Measurements from ENCODE around the gene CASTOR1.

CASTOR1 gene

GRCh38 chr22:30239488-30240405 is 49.6 kb downstream of the CASTOR1 start:
- no peak for TF ChIP-seq CTCF (IDR thresholded peaks at IDR 0.05; ENCODE audit: borderline replicate concordance, control extremely low read depth, extremely low read depth, insufficient read depth, missing control alignments)
- no peak for DNase-seq (ENCODE audit: low spot score)
- in situ Hi-C loops (cut with MboI; ENCODE audit: low sequenced_read_pairs, unreplicated experiment), result no loop called here

GRCh38 chr22:30238661-30239487 is 50.4 kb downstream of the CASTOR1 start:
- no peak for DNase-seq (ENCODE audit: low spot score)
- in situ Hi-C loops (cut with MboI; ENCODE audit: low sequenced_read_pairs, unreplicated experiment), result no loop called here
- TF ChIP-seq CTCF (IDR thresholded peaks at IDR 0.05; ENCODE audit: borderline replicate concordance, control extremely low read depth, extremely low read depth, insufficient read depth, missing control alignments), result no peak

GRCh38 chr22:30238136-30238535 is 51.2 kb downstream of the CASTOR1 start:
- in situ Hi-C loops (cut with MboI; ENCODE audit: low sequenced_read_pairs, unreplicated experiment), result no loop called here
- no peak for TF ChIP-seq CTCF (IDR thresholded peaks at IDR 0.05; ENCODE audit: borderline replicate concordance, control extremely low read depth, extremely low read depth, insufficient read depth, missing control alignments)
- DNase-seq (ENCODE audit: low spot score), result no peak

GRCh38 chr22:30236875-30237274 is 52.4 kb downstream of the CASTOR1 start:
- in situ Hi-C loops (cut with MboI; ENCODE audit: low sequenced_read_pairs, unreplicated experiment), result no loop called here
- no peak for TF ChIP-seq CTCF (IDR thresholded peaks at IDR 0.05; ENCODE audit: borderline replicate concordance, control extremely low read depth, extremely low read depth, insufficient read depth, missing control alignments)
- no peak for DNase-seq (ENCODE audit: low spot score)

GRCh38 chr22:30235687-30236170 is 53.6 kb downstream of the CASTOR1 start:
- no peak for DNase-seq (ENCODE audit: low spot score)
- in situ Hi-C loops (cut with MboI; ENCODE audit: low sequenced_read_pairs, unreplicated experiment), result no loop called here
- no peak for TF ChIP-seq CTCF (IDR thresholded peaks at IDR 0.05; ENCODE audit: borderline replicate concordance, control extremely low read depth, extremely low read depth, insufficient read depth, missing control alignments)

Data from GM13976 (cell line).